Peyer's patch (tissue), 4 donors: ENCODE measurements around the gene ZBTB47. TPM values are rescaled to one million over a fixed set of nuclear protein-coding genes. Genes with fewer than 3 reads are reported as not detected.

Source experiments
- DNase-seq, 3 donors: peaks; one replicate each; pipeline ENCODE4 v3.0.0-alpha.2; 2017 to 2019
- H3K27ac ChIP-seq, 4 donors: fragments of 200-600 bp; sonication (generic); one replicate each; pipeline ENCODE4 v1.5.1; 2016 to 2019
- H3K27me3 ChIP-seq, 2 donors: fragments of 200-600 bp; sonication (generic); one replicate each; pipeline ENCODE4 v1.5.1; 2019
- H3K36me3 ChIP-seq, 3 donors: fragments of 200-600 bp; sonication (generic); one replicate each; pipeline ENCODE4 v1.5.1; 2016 to 2019
- H3K4me1 ChIP-seq, 4 donors: fragments of 200-600 bp; sonication (generic); one replicate each; pipeline ENCODE4 v1.5.1; 2016 to 2019
- H3K4me3 ChIP-seq, 4 donors: fragments of 200-600 bp; sonication (generic); 1 replicate in 3 of 4; 2 replicates in 1 of 4; pipeline ENCODE4 v1.5.1; 2016 to 2019; ENCODE audit warnings: mild to moderate bottlenecking in 1 of 4
- H3K9me3 ChIP-seq, 4 donors: fragments of 200-600 bp; sonication (generic); one replicate each; pipeline ENCODE4 v1.5.1; 2016 to 2019; ENCODE audit warnings: mild to moderate bottlenecking in 1 of 4
- CTCF ChIP-seq, 6 experiments: fragments of 450-650 bp in 4 of 6; fragments of 200-600 bp in 2 of 6; sonication (generic) in 1 of 6; IDR thresholded peaks; one replicate each; pipeline ENCODE4 v1.5.1; 2017 to 2019; ENCODE audit warnings: antibody characterized with exemption in 6 of 6, mild to moderate bottlenecking in 3 of 6, moderate library complexity in 1 of 6
- POLR2A ChIP-seq, 2 donors: fragments of 450-650 bp; IDR thresholded peaks; one replicate each; pipeline ENCODE4 v1.5.1; 2017; ENCODE audit warnings: antibody characterized with exemption in 2 of 2, mild to moderate bottlenecking in 2 of 2, moderate library complexity in 2 of 2
- total RNA-seq, 4 donors: library from RNA; depleted of rRNA; stranded (reverse); fragments of >200 nt; gene quantifications; one replicate each; pipeline ENCODE4 v1.1.0, GENCODE V29; 2016

The ZBTB47 gene
- total RNA-seq, 4 donors from 2014 or later, result 5.3 to 30.5 (median 14.7) TPM

GRCh38 chr3:42667096-42667522, 13.6 kb downstream of the ZBTB47 start:
- Histone ChIP-seq H3K27me3 (no peaks in the 10 kb centered on the region), H3K4me1 (peaks cover 0 to 4% (median 0%) of the 10 kb centered on the region in 4 donors), H3K27ac (no peak overlapping the region), H3K9me3 (no peaks in the 10 kb centered on the region), H3K36me3 (no peaks in the 10 kb centered on the region), H3K4me3 (no peak overlapping the region)
- DNase-seq, result peak in 1 of 3 donors; percentile 44
- no peak for TF ChIP-seq CTCF (IDR thresholded peaks at IDR 0.05)
- TF ChIP-seq POLR2A (IDR thresholded peaks at IDR 0.05), result no peak

GRCh38 chr3:42667523-42668412, 14.3 kb downstream of the ZBTB47 start:
- no peaks in the 10 kb centered on the region for H3K27me3 ChIP-seq
- DNase-seq, result peak in 1 of 3 donors; percentile 43
- H3K4me3 ChIP-seq, result no peak overlapping the region
- H3K27ac ChIP-seq, result no peak overlapping the region
- no peaks in the 10 kb centered on the region for H3K36me3 ChIP-seq
- TF ChIP-seq CTCF (IDR thresholded peaks at IDR 0.05), result no peak
- no peak for TF ChIP-seq POLR2A (IDR thresholded peaks at IDR 0.05)
- peaks cover 0 to 4% (median 0%) of the 10 kb centered on the region in 4 donors for H3K4me1 ChIP-seq
- no peaks in the 10 kb centered on the region for H3K9me3 ChIP-seq

DNA sequence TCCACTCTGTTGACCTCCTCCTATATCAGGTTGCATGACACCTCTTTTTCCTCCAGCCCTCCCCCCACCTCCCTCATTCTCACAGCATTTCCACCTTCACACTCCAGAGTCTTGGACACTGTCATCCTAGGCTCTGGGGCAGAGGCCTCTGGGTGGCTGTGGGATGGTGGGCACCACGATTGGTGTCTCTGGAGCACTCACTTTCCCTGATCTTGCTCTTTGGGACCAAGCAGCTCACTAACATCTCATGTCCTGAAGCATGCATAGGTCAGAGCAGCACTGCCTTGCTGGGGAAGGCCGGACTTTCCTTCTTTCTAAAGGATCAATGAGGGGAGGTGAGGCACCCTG, 14.9 kb downstream of the ZBTB47 start:
- H3K27me3 ChIP-seq, result no peaks in the 10 kb centered on the region
- H3K36me3 ChIP-seq, result no peaks in the 10 kb centered on the region
- DNase-seq, result no peak
- H3K9me3 ChIP-seq, result no peaks in the 10 kb centered on the region
- H3K4me3 ChIP-seq, result no peak overlapping the region
- TF ChIP-seq CTCF (IDR thresholded peaks at IDR 0.05), result no peak
- no peak for TF ChIP-seq POLR2A (IDR thresholded peaks at IDR 0.05)
- no peak overlapping the region for H3K27ac ChIP-seq
- peaks cover 0 to 4% (median 0%) of the 10 kb centered on the region in 4 donors for H3K4me1 ChIP-seq

- no peak for TF ChIP-seq CTCF (IDR thresholded peaks at IDR 0.05)
- no peak for TF ChIP-seq POLR2A (IDR thresholded peaks at IDR 0.05)
- no peaks in the 10 kb centered on the region for H3K27me3 ChIP-seq
- peaks cover 0 to 4% (median 0%) of the 10 kb centered on the region in 4 donors for H3K4me1 ChIP-seq
- no peaks in the 10 kb centered on the region for H3K9me3 ChIP-seq
- DNase-seq, result peak in 1 of 3 donors; percentile 41
- H3K4me3 ChIP-seq, result no peak overlapping the region
- H3K36me3 ChIP-seq, result no peaks in the 10 kb centered on the region
- no peak overlapping the region for H3K27ac ChIP-seq
These were observed 15.3 kb downstream of the ZBTB47 start for GRCh38 chr3:42668793-42669217.

DNA sequence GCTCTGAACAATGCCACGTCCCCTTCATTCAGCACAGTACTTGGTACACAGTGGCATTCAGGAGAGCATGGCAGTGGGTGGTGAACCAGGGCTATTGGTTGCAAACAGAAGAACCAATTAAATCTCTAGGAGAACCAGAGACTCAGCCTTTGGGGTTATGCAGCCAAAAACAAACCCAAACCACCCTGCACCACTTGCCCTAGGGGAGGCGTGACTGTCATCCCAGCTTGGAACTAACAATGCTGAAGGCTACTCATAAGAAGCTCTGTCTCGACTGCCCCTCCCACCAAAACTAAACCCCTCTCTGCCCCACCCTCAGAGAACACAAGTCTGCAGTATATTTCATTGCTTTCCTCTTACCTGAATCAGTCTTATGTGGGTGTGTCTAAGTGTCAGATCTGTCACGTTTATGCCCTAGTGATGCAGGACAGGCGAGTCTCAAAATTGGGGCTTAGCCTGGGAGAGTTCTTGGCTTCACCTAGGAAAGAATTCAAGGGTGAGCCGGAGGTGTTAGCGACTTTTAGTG, 16.6 kb downstream of the ZBTB47 start:
- Histone ChIP-seq H3K27ac (no peak overlapping the region), H3K9me3 (no peaks in the 10 kb centered on the region), H3K4me3 (no peak overlapping the region), H3K36me3 (no peaks in the 10 kb centered on the region), H3K4me1 (peaks cover 0 to 4% (median 0%) of the 10 kb centered on the region in 4 donors), H3K27me3 (no peaks in the 10 kb centered on the region)
- TF ChIP-seq POLR2A (IDR thresholded peaks at IDR 0.05), result no peak
- TF ChIP-seq CTCF (IDR thresholded peaks at IDR 0.05), result no peak
- DNase-seq, result no peak
